Measurements from ENCODE around the gene NRG4. TPM values are rescaled to one million over a fixed set of nuclear protein-coding genes. Genes with fewer than 3 reads are reported as not detected.

The NRG4 gene
- polyA plus RNA-seq, 1 experiment, result not detected

DNA sequence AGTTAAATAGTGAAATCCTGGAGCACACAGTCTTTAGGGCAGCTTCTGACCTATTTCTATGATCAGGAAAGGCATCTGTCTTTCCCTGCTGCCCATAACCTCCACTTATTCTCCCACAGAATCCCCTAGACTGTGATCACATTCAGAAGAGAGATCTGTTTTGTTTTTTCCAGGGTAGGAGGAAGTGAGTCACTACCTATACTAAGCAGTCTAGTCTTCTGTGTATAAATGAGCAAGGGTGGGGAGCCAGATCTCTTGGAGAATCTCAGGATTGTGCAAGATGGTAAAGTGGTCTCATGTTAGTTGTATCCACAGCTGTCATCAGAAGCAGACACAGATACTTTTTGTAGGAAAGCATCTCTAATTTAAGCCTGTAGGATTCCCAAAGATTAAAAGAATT lies 120.3 kb downstream of the NRG4 start:
- POLR2A ChIA-PET, result no interaction called here
- no peak overlapping the region for H3K4me3 ChIP-seq (ENCODE audit: low read depth, low read length)
- H3K27me3 ChIP-seq (ENCODE audit: control insufficient read depth, insufficient read depth, low read length), result no peaks in the 10 kb centered on the region
- peak; percentile 61 for DNase-seq (ENCODE audit: low read depth)
- 0 out of 2 replicates have a peak, but pooled peaks cover 1% of the 10 kb centered on the region for H3K36me3 ChIP-seq (ENCODE audit: control insufficient read depth, insufficient read depth, low read length)
- CTCF ChIA-PET, result interaction anchor here (2.7 kb wide), 1 partner anchor 11 kb away, joined by 7 read pairs; the partner anchor contains the start of gene FBXO22
- TF ChIP-seq, protein P1, sequence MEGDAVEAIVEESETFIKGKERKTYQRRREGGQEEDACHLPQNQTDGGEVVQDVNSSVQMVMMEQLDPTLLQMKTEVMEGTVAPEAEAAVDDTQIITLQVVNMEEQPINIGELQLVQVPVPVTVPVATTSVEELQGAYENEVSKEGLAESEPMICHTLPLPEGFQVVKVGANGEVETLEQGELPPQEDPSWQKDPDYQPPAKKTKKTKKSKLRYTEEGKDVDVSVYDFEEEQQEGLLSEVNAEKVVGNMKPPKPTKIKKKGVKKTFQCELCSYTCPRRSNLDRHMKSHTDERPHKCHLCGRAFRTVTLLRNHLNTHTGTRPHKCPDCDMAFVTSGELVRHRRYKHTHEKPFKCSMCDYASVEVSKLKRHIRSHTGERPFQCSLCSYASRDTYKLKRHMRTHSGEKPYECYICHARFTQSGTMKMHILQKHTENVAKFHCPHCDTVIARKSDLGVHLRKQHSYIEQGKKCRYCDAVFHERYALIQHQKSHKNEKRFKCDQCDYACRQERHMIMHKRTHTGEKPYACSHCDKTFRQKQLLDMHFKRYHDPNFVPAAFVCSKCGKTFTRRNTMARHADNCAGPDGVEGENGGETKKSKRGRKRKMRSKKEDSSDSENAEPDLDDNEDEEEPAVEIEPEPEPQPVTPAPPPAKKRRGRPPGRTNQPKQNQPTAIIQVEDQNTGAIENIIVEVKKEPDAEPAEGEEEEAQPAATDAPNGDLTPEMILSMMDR (IDR thresholded peaks at IDR 0.05; ENCODE audit: insufficient read depth, low read depth, low read length), result no peak

Small RNAs within 50 kb of the gene (small RNA-seq; reads per million reads assigned to genes)
- gene RN7SL510P (ENCODE audit: insufficient read length, low read depth, low replicate concordance), result not detected

Other genes with a start within 250 kb of the NRG4 start
- 22.6 and 33.9 TPM in 2 replicates for gene UBE2Q2, start 169.0 kb downstream of the NRG4 start, polyA plus RNA-seq (2011; rRNA removed)
- gene FBXO22, start 108.5 kb downstream of the NRG4 start, polyA plus RNA-seq (2011; rRNA removed), result 31.8 and 51.6 TPM in 2 replicates
- 0.07 and 0.18 TPM in 2 replicates for gene TMEM266, start 47.6 kb upstream of the NRG4 start, polyA plus RNA-seq (2011; rRNA removed)

Data from BJ (cell line).